MM.1S (cell line): ENCODE data around the gene CPSF4.

ENCODE experiments used
- CTCF ChIP-seq: fragments of 300-600 bp; sonication (generic); IDR thresholded peaks from 2 replicates; pipeline ENCODE4 v1.5.1; 2016; ENCODE audit warnings: antibody characterized with exemption, low read length, mixed read lengths
- EZH2 ChIP-seq: fragments of 300-600 bp; sonication (generic); optimal IDR thresholded peaks from 2 replicates; pipeline ENCODE3; 2017; ENCODE audit warnings: low read depth, mild to moderate bottlenecking, antibody characterized with exemption, low read length, mixed read lengths
- EZH2phosphoT487 ChIP-seq: fragments of 300-600 bp; sonication (generic); IDR thresholded peaks from 2 replicates; pipeline ENCODE4 v1.6.1; 2018; ENCODE audit warnings: antibody characterized with exemption, low read length

- TF ChIP-seq EZH2 (no peak), EZH2phosphoT487 (no peak), CTCF (no peak)
Measured at GRCh38 chr7:99418260-99418659, 20.5 kb upstream of the CPSF4 start.
